Measurements from ENCODE around the gene SUGCT.

DNA sequence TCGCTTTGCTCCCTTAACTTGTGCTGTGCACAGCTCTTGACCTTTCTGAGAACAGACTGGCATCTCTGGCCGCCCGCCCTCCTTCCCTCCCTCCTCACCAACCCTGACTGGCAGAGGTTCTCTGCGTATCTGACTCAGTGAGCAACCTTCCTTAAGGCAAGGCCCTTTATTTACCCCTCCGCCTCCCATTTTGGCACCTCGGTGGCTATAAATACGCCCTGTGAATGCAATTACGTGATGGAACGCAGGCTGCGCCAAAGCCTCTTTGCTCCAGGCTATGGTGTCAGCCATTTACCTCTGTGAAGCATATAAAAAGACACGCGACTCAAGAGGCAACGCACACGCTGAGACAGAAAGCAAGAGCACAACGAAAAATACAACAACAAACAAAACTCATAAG lies 764.3 kb downstream of the SUGCT start:
- no peak for TF ChIP-seq POLR2A (IDR thresholded peaks at IDR 0.05)
- TF ChIP-seq, protein P1, sequence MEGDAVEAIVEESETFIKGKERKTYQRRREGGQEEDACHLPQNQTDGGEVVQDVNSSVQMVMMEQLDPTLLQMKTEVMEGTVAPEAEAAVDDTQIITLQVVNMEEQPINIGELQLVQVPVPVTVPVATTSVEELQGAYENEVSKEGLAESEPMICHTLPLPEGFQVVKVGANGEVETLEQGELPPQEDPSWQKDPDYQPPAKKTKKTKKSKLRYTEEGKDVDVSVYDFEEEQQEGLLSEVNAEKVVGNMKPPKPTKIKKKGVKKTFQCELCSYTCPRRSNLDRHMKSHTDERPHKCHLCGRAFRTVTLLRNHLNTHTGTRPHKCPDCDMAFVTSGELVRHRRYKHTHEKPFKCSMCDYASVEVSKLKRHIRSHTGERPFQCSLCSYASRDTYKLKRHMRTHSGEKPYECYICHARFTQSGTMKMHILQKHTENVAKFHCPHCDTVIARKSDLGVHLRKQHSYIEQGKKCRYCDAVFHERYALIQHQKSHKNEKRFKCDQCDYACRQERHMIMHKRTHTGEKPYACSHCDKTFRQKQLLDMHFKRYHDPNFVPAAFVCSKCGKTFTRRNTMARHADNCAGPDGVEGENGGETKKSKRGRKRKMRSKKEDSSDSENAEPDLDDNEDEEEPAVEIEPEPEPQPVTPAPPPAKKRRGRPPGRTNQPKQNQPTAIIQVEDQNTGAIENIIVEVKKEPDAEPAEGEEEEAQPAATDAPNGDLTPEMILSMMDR (IDR thresholded peaks at IDR 0.05), result no peak
